HepG2 (cell line): ENCODE measurements around the gene HIPK2.

Experiments used
- CTCF ChIP-seq: sonication (generic); formaldehyde crosslinking; IDR thresholded peaks from 2 replicates; pipeline ENCODE4 v1.5.0; 2020; ENCODE audit warnings: mild to moderate bottlenecking, missing genetic modification reagents, moderate library complexity
- EZH2 ChIP-seq: conservative IDR thresholded peaks from 2 replicates; pipeline ENCODE4 v1.6.1; 2012; ENCODE audit warnings: mild to moderate bottlenecking, low read depth, low read length, moderate library complexity
- MXI1 ChIP-seq: IDR thresholded peaks from 3 replicates; pipeline ENCODE4 v1.6.1; 2012; ENCODE audit warnings: low read depth, low read length, inconsistent platforms, borderline replicate concordance
- NCOA5 ChIP-seq: sonication (generic); formaldehyde crosslinking; IDR thresholded peaks from 2 replicates; pipeline ENCODE4 v1.4.0; 2020; ENCODE audit warnings: missing genetic modification reagents
- POLR2A ChIP-seq, 2 experiments: IDR thresholded peaks; 2 replicates each; pipeline ENCODE4 v1.6.1; 2011; ENCODE audit warnings: low read depth in 2 of 2, low read length in 2 of 2, mild to moderate bottlenecking in 1 of 2, moderate library complexity in 1 of 2; ENCODE audit not compliant: insufficient read depth in 1 of 2
- SOX5 ChIP-seq: IDR thresholded peaks from 2 replicates; pipeline ENCODE4 v1.6.1; 2016; ENCODE audit warnings: borderline replicate concordance
- SOX6 ChIP-seq, 2 experiments: fragments of 450-650 bp in 1 of 2; sonication (generic) in 1 of 2; formaldehyde crosslinking in 1 of 2; IDR thresholded peaks; 2 replicates each; pipeline versions ENCODE4 v1.4.0 to v1.6.1; 2017 to 2020; ENCODE audit warnings: antibody characterized with exemption in 1 of 2, mild to moderate bottlenecking in 1 of 2, missing genetic modification reagents in 1 of 2
- ZFY ChIP-seq: sonication (generic); formaldehyde crosslinking; IDR thresholded peaks from 2 replicates; pipeline ENCODE4 v1.4.0; 2020; ENCODE audit warnings: missing genetic modification reagents
- ZNF263 ChIP-seq: sonication (generic); formaldehyde crosslinking; IDR thresholded peaks from 2 replicates; pipeline ENCODE4 v1.4.0; 2020; ENCODE audit warnings: missing genetic modification reagents
- ZNF274 ChIP-seq: sonication (generic); formaldehyde crosslinking; IDR thresholded peaks from 2 replicates; pipeline ENCODE4 v1.5.1; 2020; ENCODE audit warnings: mild to moderate bottlenecking, missing genetic modification reagents
- ZNF296 ChIP-seq: sonication (generic); formaldehyde crosslinking; conservative IDR thresholded peaks from 2 replicates; pipeline ENCODE4 v1.5.0; 2020; ENCODE audit warnings: mild to moderate bottlenecking, missing genetic modification reagents
- ZNF446 ChIP-seq: sonication (generic); formaldehyde crosslinking; IDR thresholded peaks from 2 replicates; pipeline ENCODE4 v1.5.0; 2020; ENCODE audit warnings: mild to moderate bottlenecking, missing genetic modification reagents
- TF ChIP-seq, protein P1 (sequence below): sonication (generic); formaldehyde crosslinking; IDR thresholded peaks from 2 replicates; pipeline ENCODE4 v1.4.0; 2020; ENCODE audit warnings: missing genetic modification reagents
- TF ChIP-seq, protein P2 (sequence below): IDR thresholded peaks from 2 replicates; pipeline ENCODE4 v1.6.1; 2016; ENCODE audit warnings: low read depth

- TF ChIP-seq ZNF296 (CRISPR knock-in tag) (no peak), ZNF446 (CRISPR knock-in tag) (no peak), CTCF (CRISPR knock-in tag) (no peak), NCOA5 (CRISPR knock-in tag) (no peak), ZFY (CRISPR knock-in tag) (no peak), ZNF263 (no peak), SOX5 (CRISPR knock-in tag) (no peak), POLR2A (IDR thresholded peaks at IDR 0.05; ENCODE audit: insufficient read depth in 1 of 2, low read depth in 2 of 2, low read length in 2 of 2) (no peak), ZNF274 (CRISPR knock-in tag) (no peak), SOX6 (IDR thresholded peaks at IDR 0.05) (no peak), SOX6 (CRISPR knock-in tag; IDR thresholded peaks at IDR 0.05) (no peak), EZH2 (no peak), MXI1 (no peak)
- TF ChIP-seq, protein P1, sequence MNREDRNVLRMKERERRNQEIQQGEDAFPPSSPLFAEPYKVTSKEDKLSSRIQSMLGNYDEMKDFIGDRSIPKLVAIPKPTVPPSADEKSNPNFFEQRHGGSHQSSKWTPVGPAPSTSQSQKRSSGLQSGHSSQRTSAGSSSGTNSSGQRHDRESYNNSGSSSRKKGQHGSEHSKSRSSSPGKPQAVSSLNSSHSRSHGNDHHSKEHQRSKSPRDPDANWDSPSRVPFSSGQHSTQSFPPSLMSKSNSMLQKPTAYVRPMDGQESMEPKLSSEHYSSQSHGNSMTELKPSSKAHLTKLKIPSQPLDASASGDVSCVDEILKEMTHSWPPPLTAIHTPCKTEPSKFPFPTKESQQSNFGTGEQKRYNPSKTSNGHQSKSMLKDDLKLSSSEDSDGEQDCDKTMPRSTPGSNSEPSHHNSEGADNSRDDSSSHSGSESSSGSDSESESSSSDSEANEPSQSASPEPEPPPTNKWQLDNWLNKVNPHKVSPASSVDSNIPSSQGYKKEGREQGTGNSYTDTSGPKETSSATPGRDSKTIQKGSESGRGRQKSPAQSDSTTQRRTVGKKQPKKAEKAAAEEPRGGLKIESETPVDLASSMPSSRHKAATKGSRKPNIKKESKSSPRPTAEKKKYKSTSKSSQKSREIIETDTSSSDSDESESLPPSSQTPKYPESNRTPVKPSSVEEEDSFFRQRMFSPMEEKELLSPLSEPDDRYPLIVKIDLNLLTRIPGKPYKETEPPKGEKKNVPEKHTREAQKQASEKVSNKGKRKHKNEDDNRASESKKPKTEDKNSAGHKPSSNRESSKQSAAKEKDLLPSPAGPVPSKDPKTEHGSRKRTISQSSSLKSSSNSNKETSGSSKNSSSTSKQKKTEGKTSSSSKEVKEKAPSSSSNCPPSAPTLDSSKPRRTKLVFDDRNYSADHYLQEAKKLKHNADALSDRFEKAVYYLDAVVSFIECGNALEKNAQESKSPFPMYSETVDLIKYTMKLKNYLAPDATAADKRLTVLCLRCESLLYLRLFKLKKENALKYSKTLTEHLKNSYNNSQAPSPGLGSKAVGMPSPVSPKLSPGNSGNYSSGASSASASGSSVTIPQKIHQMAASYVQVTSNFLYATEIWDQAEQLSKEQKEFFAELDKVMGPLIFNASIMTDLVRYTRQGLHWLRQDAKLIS (CRISPR knock-in tag): no peak
- TF ChIP-seq, protein P2, sequence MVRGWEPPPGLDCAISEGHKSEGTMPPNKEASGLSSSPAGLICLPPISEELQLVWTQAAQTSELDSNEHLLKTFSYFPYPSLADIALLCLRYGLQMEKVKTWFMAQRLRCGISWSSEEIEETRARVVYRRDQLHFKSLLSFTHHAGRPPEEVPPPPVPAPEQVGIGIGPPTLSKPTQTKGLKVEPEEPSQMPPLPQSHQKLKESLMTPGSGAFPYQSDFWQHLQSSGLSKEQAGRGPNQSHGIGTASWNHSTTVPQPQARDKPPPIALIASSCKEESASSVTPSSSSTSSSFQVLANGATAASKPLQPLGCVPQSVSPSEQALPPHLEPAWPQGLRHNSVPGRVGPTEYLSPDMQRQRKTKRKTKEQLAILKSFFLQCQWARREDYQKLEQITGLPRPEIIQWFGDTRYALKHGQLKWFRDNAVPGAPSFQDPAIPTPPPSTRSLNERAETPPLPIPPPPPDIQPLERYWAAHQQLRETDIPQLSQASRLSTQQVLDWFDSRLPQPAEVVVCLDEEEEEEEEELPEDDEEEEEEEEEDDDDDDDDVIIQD (CRISPR knock-in tag): 0 out of 2 replicates have a peak, but pooled peaks have one; percentile 19
Measured at GRCh38 chr7:139757968-139758367, 19.8 kb downstream of the HIPK2 start.
